Gastroesophageal sphincter (tissue), 4 donors: ENCODE data around the gene RIMOC1. TPM values are rescaled to one million over a fixed set of nuclear protein-coding genes. Genes with fewer than 3 reads are reported as not detected.
A peak's percentile ranks its signal among the peaks of the same experiment; 100 is the strongest.

Experiments
- ATAC-seq: fragments of 150-250 bp; one replicate; pipeline ENCODE4 v1.9.1; 2016; ENCODE audit warnings: mild to moderate bottlenecking, moderate library complexity
- H3K27ac ChIP-seq, 4 donors: fragments of 200-600 bp; sonication (generic) in 3 of 4; 1 replicate in 3 of 4; 2 replicates in 1 of 4; pipeline ENCODE4 v1.5.1; 2016 to 2019
- H3K27me3 ChIP-seq: fragments of 200-600 bp; sonication (generic); one replicate; pipeline ENCODE4 v1.5.1; 2019
- H3K36me3 ChIP-seq, 2 donors: fragments of 200-600 bp; sonication (generic); one replicate each; pipeline ENCODE4 v1.5.1; 2019; ENCODE audit warnings: control low read depth in 1 of 2
- H3K4me1 ChIP-seq, 3 donors: fragments of 200-600 bp; sonication (generic); 1 replicate in 2 of 3; 2 replicates in 1 of 3; pipeline ENCODE4 v1.5.1; 2016 to 2019; ENCODE audit warnings: control low read depth in 2 of 3
- H3K4me3 ChIP-seq, 2 donors: fragments of 200-600 bp; sonication (generic); one replicate each; pipeline ENCODE4 v1.5.1; 2019; ENCODE audit warnings: mild to moderate bottlenecking in 1 of 2, moderate library complexity in 1 of 2
- H3K9me3 ChIP-seq, 3 donors: fragments of 200-600 bp; sonication (generic); one replicate each; pipeline ENCODE4 v1.5.1; 2017 to 2019; ENCODE audit warnings: control low read depth in 2 of 3
- EP300 ChIP-seq: sonication (generic); formaldehyde crosslinking; IDR thresholded peaks from one replicate; pipeline ENCODE4 v1.6.1; 2017; ENCODE audit warnings: antibody characterized with exemption, mild to moderate bottlenecking
- POLR2A ChIP-seq, 2 donors: fragments of 450-650 bp; IDR thresholded peaks; one replicate each; pipeline ENCODE4 v1.6.1; 2017; ENCODE audit warnings: antibody characterized with exemption in 2 of 2, mild to moderate bottlenecking in 2 of 2, moderate library complexity in 1 of 2
- POLR2AphosphoS5 ChIP-seq: sonication (generic); formaldehyde crosslinking; IDR thresholded peaks from one replicate; pipeline ENCODE4 v1.6.1; 2017; ENCODE audit warnings: antibody characterized with exemption
- WGBS, 2 donors: methylation state at CpG; one replicate each; pipeline ENCODE4 v1.1.5; 2018; ENCODE audit warnings: low coverage in 1 of 2; 5-methylcytosine and 5-hydroxymethylcytosine counted together
- total RNA-seq, 4 donors: library from RNA; depleted of rRNA; stranded (reverse); fragments of >200 nt; gene quantifications; one replicate each; pipeline ENCODE4 v1.1.0, GENCODE V29; 2016
- TF ChIP-seq, protein P1 (sequence below), 4 experiments: fragments of 200-600 bp in 2 of 4; fragments of 450-650 bp in 2 of 4; sonication (generic) in 1 of 4; IDR thresholded peaks; one replicate each; pipeline ENCODE4 v1.5.1; 2017 to 2019; ENCODE audit warnings: antibody characterized with exemption in 4 of 4, mild to moderate bottlenecking in 2 of 4, moderate library complexity in 2 of 4

The RIMOC1 gene
- total RNA-seq, 4 donors from 2014 or later: 21.7 to 26.3 (median 24.1) TPM

DNA sequence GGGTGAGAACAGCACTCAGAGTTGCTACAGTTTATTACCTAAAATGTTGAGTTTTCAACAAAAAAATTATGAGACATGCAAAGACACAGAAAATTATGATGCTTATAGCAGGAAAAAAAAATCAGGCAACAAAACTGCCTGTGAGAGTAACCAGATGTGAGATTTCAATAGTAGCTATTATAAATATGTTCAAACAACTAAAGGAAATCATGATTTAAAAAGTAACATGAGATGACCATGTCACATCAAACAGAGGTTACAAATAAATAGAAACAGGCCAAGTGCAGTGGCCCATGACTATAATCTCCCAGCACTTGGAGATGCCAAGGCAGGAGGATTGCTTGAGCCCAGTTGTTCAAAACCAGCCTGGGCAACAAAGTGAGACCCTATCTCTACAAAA, 12.1 kb upstream of the RIMOC1 start:
- Histone ChIP-seq H3K4me1 (no peaks in the 10 kb centered on the region), H3K4me3 (no peak overlapping the region), H3K27me3 (peaks cover 40% of the 10 kb centered on the region), H3K36me3 (no peaks in the 10 kb centered on the region), H3K27ac (no peak overlapping the region), H3K9me3 (no peaks in the 10 kb centered on the region)
- TF ChIP-seq POLR2AphosphoS5 (no peak), POLR2A (IDR thresholded peaks at IDR 0.05) (no peak), EP300 (no peak)
- TF ChIP-seq, protein P1, sequence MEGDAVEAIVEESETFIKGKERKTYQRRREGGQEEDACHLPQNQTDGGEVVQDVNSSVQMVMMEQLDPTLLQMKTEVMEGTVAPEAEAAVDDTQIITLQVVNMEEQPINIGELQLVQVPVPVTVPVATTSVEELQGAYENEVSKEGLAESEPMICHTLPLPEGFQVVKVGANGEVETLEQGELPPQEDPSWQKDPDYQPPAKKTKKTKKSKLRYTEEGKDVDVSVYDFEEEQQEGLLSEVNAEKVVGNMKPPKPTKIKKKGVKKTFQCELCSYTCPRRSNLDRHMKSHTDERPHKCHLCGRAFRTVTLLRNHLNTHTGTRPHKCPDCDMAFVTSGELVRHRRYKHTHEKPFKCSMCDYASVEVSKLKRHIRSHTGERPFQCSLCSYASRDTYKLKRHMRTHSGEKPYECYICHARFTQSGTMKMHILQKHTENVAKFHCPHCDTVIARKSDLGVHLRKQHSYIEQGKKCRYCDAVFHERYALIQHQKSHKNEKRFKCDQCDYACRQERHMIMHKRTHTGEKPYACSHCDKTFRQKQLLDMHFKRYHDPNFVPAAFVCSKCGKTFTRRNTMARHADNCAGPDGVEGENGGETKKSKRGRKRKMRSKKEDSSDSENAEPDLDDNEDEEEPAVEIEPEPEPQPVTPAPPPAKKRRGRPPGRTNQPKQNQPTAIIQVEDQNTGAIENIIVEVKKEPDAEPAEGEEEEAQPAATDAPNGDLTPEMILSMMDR (IDR thresholded peaks at IDR 0.05): no peak
- ATAC-seq: no peak

DNA sequence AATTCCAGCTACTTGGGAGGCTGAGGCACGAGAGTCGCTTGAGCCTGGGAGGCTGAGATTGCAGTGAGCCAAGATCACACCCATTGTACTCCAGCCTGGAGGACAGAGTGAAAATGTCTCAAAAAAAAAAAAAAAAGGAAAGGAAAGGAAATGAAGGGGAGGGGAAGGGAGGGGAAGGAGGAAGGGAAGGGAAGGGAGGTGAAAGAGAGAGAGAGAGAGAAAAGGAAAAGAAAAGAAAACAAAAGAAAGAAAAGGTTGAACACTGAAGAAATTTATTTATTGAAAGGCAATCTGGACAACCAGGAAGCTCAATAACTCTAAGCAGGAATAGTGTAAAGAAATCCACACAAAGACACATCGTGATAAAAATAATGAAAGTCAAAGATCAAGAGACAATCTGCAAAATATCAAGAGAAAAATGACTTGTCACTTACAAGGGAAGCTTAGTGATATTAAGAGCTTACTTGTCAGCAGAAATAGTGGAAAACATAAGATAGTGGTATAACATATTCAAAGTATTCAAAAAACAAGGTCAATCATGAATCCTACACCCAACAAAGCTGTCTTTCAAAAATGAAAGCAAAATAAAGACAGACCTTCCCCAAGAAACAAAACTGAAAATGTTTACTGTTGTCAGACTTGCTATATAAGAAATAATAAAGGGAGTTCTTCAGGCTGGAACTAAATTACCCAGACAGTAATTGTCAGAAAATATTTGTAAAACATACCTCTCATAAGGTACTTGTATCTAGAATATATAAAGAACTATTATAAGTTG, 10.9 kb upstream of the RIMOC1 start:
- Histone ChIP-seq H3K27me3 (peaks cover 34% of the 10 kb centered on the region), H3K27ac (no peak overlapping the region), H3K4me3 (no peak overlapping the region), H3K4me1 (no peaks in the 10 kb centered on the region), H3K9me3 (no peaks in the 10 kb centered on the region), H3K36me3 (no peaks in the 10 kb centered on the region)
- 71 to 84% methylated on average over 2 to 3 of the region's 3 CpGs for WGBS, 2 donors
- TF ChIP-seq, protein P1 (IDR thresholded peaks at IDR 0.05): no peak
- no peak for TF ChIP-seq POLR2AphosphoS5
- no peak for TF ChIP-seq EP300
- no peak for TF ChIP-seq POLR2A (IDR thresholded peaks at IDR 0.05)
- ATAC-seq: no peak

DNA sequence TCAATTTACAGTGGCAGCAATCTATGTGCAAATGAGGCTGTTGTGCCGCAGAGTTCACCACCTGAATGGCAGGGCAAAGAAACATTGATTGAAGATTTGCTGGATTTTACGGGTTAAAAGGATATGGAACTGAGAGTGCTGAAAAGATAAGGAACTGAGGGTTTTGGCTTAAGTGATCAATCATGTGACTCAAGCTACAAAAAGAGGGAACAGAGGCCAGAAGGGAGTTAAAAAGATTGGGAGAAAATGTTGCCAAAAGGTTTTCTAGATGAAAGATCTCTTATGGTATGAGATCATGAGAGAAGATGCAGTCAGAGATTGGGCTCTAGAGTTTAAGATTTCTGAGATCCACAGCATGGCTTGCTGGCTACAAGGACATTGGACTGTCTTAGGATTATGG, 7.9 kb upstream of the RIMOC1 start:
- no peak overlapping the region for H3K27ac ChIP-seq
- no peak overlapping the region for H3K4me3 ChIP-seq
- TF ChIP-seq POLR2A (IDR thresholded peaks at IDR 0.05) (no peak), POLR2AphosphoS5 (no peak), EP300 (no peak)
- TF ChIP-seq, protein P1 (IDR thresholded peaks at IDR 0.05): no peak
- no peaks in the 10 kb centered on the region for H3K36me3 ChIP-seq
- H3K27me3 ChIP-seq: peaks cover 24% of the 10 kb centered on the region
- H3K4me1 ChIP-seq: no peaks in the 10 kb centered on the region
- 7 to 16% methylated on average over 2 of the region's 2 CpGs for WGBS, 2 donors
- H3K9me3 ChIP-seq: no peaks in the 10 kb centered on the region
- no peak for ATAC-seq

DNA sequence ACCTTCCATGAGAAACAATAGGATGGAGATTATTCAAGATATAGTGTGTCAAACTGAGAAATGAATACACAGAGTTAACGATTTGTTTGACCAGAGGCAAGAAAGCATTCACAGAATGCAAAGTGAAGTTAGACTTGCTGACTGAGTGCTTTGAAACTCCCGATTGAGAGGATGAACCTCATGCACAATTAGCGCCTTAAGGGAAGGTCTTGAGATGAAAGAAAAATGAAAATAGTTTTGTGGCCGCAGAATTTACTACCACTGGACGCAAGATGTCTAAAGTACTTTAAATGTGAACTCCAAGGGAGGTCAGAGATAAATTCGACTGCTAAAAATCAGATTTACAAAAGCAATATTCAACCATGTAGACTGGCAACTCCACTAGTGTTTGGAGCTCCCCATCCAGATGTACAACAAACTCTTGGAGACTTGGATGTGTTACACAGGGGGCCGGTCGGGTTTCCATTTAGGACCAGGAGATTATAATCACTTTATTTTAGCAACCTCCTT, 707 bp upstream of the RIMOC1 start:
- Histone ChIP-seq H3K36me3 (peaks cover 0 to 18% of the 10 kb centered on the region in 2 donors), H3K9me3 (no peaks in the 10 kb centered on the region), H3K27me3 (no peaks in the 10 kb centered on the region), H3K4me3 (peak overlapping the region; percentile 33 to 66), H3K4me1 (peaks cover 5 to 45% (median 6%) of the 10 kb centered on the region in 3 donors), H3K27ac (peak overlapping the region; percentile 70 to 91 (median 89))
- TF ChIP-seq, protein P1 (IDR thresholded peaks at IDR 0.05): no peak
- TF ChIP-seq POLR2A (IDR thresholded peaks at IDR 0.05): no peak
- TF ChIP-seq EP300: no peak
- no peak for TF ChIP-seq POLR2AphosphoS5
- ATAC-seq: no peak
- WGBS, 2 donors: 31 to 50% methylated on average over 6 to 8 of the region's 8 CpGs

DNA sequence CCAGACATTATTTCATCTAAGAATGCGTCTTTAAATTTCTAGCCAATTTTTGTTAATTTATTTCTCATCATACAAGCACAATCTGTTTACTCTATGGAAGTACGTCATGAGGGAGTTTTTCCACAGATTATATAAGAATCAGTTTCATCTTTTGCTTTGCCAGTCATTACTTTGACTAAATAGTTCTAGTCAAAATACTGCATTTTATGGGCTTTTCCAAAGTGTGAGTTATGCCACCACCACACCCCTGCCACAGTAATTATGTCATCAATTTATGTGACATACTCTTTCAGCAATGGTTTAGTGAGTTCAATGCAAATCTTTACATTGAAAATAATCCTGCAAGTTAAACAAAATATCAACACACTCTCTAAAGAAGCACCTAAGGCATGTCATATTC, 2.0 kb downstream of the RIMOC1 start:
- Histone ChIP-seq H3K27me3 (no peaks in the 10 kb centered on the region), H3K27ac (no peak overlapping the region), H3K4me3 (no peak overlapping the region), H3K9me3 (no peaks in the 10 kb centered on the region), H3K4me1 (peaks cover 5 to 54% (median 8%) of the 10 kb centered on the region in 3 donors), H3K36me3 (peaks cover 4 to 45% of the 10 kb centered on the region in 2 donors)
- no peak for ATAC-seq
- TF ChIP-seq POLR2A (IDR thresholded peaks at IDR 0.05) (no peak), EP300 (no peak), POLR2AphosphoS5 (no peak)
- TF ChIP-seq, protein P1 (IDR thresholded peaks at IDR 0.05): no peak
- 48 to 58% methylated on average over 2 of the region's 2 CpGs for WGBS, 2 donors
